Measurements from ENCODE around the gene MPZL3. TPM values are rescaled to one million over a fixed set of nuclear protein-coding genes. Genes with fewer than 3 reads are reported as not detected.

Gene MPZL3
- total and polyA plus RNA-seq, 9 donors: 0.25 to 7.0 (median 1.0) TPM

DNA sequence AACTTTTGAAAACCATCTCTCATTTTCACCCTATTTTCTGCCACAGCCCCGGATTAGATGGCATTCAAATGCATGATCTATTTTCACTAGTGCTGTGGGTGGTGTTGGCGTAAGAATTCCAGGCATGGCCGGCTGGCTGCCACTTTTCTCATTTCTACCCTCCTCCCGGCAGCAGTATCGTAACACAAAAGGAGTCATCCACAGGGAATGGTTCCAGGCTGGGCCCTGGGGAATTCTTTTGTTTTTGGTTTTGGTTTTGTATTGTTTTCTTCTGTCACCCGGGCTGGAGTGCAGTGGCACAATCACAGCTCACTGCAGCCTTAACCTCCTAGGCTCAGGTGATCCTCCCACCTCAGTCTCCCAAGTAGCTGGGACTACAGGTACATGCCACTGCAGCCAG is 41.2 kb downstream of the MPZL3 start:
- intact Hi-C loops (cut with DNase I): no loop called here
- Histone ChIP-seq H3K36me3 (no peaks in the 10 kb centered on the region), H3K9me3 (no peaks in the 10 kb centered on the region), H3K27ac (no peak overlapping the region), H3K27me3 (no peaks in the 10 kb centered on the region), H3K4me1 (ENCODE audit: insufficient read depth) (no peaks in the 10 kb centered on the region), H3K4me3 (no peak overlapping the region)
- 18 to 35% (median 32%) methylated on average over 6 of the region's 6 CpGs for WGBS, 3 donors
- DNase-seq: no peak
- no peak for TF ChIP-seq POLR2A (IDR thresholded peaks at IDR 0.05)
- TF ChIP-seq, protein P1, sequence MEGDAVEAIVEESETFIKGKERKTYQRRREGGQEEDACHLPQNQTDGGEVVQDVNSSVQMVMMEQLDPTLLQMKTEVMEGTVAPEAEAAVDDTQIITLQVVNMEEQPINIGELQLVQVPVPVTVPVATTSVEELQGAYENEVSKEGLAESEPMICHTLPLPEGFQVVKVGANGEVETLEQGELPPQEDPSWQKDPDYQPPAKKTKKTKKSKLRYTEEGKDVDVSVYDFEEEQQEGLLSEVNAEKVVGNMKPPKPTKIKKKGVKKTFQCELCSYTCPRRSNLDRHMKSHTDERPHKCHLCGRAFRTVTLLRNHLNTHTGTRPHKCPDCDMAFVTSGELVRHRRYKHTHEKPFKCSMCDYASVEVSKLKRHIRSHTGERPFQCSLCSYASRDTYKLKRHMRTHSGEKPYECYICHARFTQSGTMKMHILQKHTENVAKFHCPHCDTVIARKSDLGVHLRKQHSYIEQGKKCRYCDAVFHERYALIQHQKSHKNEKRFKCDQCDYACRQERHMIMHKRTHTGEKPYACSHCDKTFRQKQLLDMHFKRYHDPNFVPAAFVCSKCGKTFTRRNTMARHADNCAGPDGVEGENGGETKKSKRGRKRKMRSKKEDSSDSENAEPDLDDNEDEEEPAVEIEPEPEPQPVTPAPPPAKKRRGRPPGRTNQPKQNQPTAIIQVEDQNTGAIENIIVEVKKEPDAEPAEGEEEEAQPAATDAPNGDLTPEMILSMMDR (IDR thresholded peaks at IDR 0.05): no peak
- no peak for TF ChIP-seq EP300 (IDR thresholded peaks at IDR 0.05)

DNA sequence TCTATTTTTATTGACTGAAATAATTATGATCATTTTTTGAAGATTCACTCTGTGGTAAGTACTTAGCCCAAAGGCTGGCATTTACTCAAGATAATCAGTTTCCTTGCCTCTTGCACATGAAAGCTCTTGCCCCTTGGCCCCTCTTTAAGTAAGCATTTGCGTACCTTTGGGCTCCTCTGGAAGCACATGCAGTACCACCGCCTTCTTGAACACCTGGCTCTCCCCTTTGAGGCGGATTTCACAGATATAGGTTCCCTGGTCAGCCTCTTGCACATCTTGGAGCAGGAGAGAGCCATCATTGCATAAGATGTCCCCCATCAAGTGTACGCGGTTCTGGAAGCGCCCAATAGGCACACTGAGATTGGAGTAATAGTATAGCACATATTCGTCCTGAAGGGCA is 41.8 kb downstream of the MPZL3 start:
- Histone ChIP-seq H3K4me3 (no peak overlapping the region), H3K27ac (no peak overlapping the region), H3K27me3 (no peaks in the 10 kb centered on the region), H3K36me3 (no peaks in the 10 kb centered on the region), H3K9me3 (no peaks in the 10 kb centered on the region), H3K4me1 (ENCODE audit: insufficient read depth) (no peaks in the 10 kb centered on the region)
- DNase-seq: no peak
- TF ChIP-seq POLR2A (IDR thresholded peaks at IDR 0.05) (no peak), EP300 (IDR thresholded peaks at IDR 0.05) (no peak)
- TF ChIP-seq, protein P1 (IDR thresholded peaks at IDR 0.05): no peak
- intact Hi-C loops (cut with DNase I): no loop called here
- 83 to 88% (median 84%) methylated on average over 7 of the region's 7 CpGs for WGBS, 3 donors

DNA sequence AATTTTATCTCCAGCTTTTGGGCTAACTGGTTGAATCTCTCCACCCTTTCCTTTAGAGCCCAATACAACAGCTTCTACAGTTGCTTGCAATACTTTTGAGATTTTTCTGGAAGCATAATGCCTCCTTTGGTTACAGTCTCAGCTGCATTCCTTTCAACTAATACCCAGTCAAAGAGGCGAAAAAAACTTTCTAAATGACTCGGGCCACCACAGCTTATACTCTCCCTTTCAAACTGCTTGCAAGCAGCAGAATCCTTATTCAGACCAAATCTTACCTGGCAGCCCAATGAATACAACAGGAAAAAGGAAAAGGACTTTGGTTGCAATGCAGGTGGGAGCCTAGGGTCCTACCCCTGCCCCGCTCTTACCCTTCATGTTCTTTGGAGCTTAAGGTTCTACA is 43.1 kb downstream of the MPZL3 start:
- WGBS, 3 donors: 83 to 88% (median 84%) methylated on average over 3 of the region's 3 CpGs
- Histone ChIP-seq H3K27ac (no peak overlapping the region), H3K9me3 (no peaks in the 10 kb centered on the region), H3K4me1 (ENCODE audit: insufficient read depth) (no peaks in the 10 kb centered on the region), H3K27me3 (no peaks in the 10 kb centered on the region), H3K36me3 (no peaks in the 10 kb centered on the region), H3K4me3 (no peak overlapping the region)
- intact Hi-C loops (cut with DNase I): no loop called here
- TF ChIP-seq EP300 (IDR thresholded peaks at IDR 0.05) (no peak), POLR2A (IDR thresholded peaks at IDR 0.05) (no peak)
- TF ChIP-seq, protein P1 (IDR thresholded peaks at IDR 0.05): no peak
- DNase-seq: no peak

DNA sequence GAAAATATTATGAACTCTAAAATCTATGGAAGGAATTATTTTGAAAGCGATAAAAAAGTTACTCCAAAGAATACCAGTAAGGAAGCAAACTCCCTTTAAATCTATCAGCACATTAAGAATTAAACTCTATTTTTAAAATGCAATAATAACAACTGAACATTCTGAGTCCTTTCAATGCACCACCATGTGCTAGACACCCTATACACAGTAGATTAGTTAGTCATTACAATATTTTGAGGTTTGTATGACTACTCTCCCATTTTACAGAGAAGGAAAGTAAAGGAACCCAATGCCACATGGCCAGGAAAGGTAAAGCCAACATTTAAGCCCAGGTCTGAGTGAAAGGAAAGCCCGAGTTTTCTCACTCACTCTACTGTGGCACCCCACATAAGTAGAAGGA is 45.1 kb downstream of the MPZL3 start:
- H3K27ac ChIP-seq: no peak overlapping the region
- intact Hi-C loops (cut with DNase I): no loop called here

DNA sequence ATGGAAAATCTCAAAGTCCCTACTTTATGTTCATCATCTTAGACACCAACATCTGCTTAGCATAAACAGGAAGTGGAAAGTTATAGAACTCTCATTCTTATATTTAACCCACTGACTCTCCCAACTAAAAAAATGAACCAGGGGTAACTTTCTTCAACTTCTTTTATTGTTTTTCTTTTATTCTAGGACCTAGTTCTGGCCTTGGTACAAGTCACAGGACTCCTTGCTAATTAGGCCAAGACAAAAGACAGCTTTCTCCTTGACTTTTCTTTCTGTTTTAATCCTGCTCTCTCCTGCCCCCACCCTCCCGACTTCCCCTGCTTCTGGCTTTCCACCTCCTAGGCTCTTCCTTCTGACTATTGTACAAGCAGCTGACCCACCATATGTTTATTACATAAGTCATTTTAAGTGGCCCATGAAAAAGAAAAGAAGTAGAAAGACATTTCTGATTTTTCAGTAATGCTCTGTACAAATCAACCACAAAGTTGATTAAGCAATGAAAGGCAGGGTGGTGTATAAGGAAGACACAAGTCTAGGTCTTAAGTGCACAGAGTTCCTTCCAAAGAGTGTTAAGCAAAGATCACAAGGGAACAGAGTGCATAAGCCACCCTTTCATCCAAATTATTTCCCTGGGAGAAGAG is 45.7 kb downstream of the MPZL3 start:
- Histone ChIP-seq H3K4me3 (no peak overlapping the region), H3K9me3 (no peaks in the 10 kb centered on the region), H3K36me3 (no peaks in the 10 kb centered on the region), H3K27ac (no peak overlapping the region), H3K4me1 (ENCODE audit: insufficient read depth) (no peaks in the 10 kb centered on the region), H3K27me3 (no peaks in the 10 kb centered on the region)
- no peak for TF ChIP-seq POLR2A (IDR thresholded peaks at IDR 0.05)
- TF ChIP-seq, protein P1 (IDR thresholded peaks at IDR 0.05): no peak
- TF ChIP-seq EP300 (IDR thresholded peaks at IDR 0.05): no peak
- no peak for DNase-seq
- WGBS, 3 donors: 18 to 26% (median 22%) methylated on average over 1 of the region's 1 CpG
- intact Hi-C loops (cut with DNase I): no loop called here

More for the DNA sequence above, 45.1 kb downstream of the MPZL3 start:
- Histone ChIP-seq H3K36me3 (no peaks in the 10 kb centered on the region), H3K9me3 (no peaks in the 10 kb centered on the region), H3K4me3 (no peak overlapping the region), H3K27me3 (no peaks in the 10 kb centered on the region), H3K4me1 (ENCODE audit: insufficient read depth) (no peaks in the 10 kb centered on the region)
- no peak for TF ChIP-seq POLR2A (IDR thresholded peaks at IDR 0.05)
- DNase-seq: no peak
- WGBS, 3 donors: 82 to 88% (median 83%) methylated on average over 2 of the region's 2 CpGs
